HG03045 (cell line): ENCODE measurements around the gene PLPPR5.

Experiments used
- ATAC-seq: cut with Tn5 transposase; IDR thresholded peaks from one replicate; pipeline ENCODE4 v1.9.1; 2021; ENCODE audit warnings: mild to moderate bottlenecking, moderate library complexity; ENCODE audit not compliant: unreplicated experiment

The PLPPR5 gene

DNA sequence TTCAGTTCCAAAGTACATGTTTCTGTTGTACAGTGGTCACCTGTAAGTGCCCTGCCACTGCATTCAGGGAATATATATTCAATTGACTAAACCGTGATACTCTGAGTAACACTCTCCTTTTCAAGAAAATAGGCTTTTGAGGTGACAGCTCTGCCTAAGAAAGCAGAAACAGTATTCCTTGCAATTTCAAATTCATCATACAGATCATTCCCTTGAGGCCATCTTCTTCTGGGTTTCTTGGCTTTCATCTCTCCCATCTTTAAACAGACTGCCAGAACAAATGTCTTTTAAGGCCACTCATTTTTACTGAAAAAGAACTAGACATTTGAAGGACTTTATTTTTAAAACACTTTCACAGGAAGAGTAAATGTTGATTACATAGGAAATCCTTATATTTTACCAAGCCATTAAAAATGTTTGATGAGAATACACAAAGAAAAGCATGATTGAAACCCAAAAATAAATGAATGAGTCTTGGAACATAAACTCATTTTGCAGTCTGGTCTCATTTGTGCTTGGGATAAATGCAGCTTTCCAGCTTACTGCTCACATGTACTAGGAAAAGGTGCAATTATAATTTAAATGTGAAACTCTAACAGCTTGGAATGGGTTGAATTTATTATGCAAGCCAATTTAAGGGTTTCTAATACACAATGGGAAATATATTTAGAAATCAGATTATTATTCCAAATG is 34.7 kb downstream of the PLPPR5 start:
- no peak for ATAC-seq

DNA sequence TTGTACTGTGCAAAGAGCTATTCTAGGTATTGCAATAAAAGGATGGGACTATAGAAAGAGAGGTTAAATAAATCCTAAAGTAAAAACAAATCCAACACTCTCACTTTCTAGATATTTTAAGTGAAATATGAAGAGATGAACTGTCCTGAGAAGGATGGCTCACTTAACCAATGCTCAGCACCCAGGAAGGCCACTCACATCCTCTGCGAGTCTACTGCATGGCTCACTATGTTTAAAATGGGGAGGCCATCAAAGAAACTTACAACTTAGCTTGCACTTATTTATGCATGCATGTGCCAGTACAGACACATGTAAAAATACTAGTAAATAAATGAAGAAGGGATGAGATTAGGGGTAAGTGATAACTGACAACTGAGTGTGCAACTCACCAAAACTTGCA is 37.5 kb downstream of the PLPPR5 start:
- ATAC-seq = no peak

DNA sequence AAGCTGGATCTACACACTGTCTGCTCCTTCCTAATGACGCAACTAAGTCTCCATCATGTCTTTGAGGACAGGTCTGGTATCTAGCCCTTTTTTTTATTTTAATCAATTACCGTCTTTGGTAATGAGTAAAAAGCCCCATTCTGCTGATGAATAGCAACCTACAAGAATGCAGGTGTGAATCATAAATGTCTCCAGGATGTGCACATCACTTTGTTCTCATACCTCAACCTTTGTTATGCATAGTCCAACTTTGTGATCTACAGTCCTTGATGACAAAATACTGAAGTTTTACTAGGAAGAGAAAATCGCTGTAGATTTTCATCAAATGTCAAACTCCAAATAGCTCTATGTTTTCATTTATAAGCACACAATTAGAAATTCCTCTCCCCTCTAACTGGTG is 39.3 kb downstream of the PLPPR5 start:
- ATAC-seq = no peak

DNA sequence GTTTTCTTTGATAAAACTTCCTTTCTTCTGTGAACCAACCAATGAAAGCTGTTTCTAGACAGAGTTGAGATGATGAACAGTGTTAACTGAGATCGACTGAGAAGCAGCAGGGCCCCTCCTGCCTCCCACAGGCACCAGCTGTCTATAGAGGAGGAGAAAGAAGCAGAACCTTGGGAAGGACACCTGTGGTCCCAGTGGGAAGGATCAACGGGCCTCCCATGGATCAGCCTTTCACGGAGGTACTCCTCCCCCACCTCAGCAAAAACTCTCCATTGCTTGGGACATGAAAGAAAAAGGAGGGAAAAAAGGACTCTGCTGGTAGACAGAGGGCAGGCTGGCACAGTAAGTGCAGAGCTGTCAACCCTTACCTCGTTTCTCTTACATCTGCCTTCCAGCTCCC is 40.5 kb downstream of the PLPPR5 start:
- ATAC-seq = no peak

DNA sequence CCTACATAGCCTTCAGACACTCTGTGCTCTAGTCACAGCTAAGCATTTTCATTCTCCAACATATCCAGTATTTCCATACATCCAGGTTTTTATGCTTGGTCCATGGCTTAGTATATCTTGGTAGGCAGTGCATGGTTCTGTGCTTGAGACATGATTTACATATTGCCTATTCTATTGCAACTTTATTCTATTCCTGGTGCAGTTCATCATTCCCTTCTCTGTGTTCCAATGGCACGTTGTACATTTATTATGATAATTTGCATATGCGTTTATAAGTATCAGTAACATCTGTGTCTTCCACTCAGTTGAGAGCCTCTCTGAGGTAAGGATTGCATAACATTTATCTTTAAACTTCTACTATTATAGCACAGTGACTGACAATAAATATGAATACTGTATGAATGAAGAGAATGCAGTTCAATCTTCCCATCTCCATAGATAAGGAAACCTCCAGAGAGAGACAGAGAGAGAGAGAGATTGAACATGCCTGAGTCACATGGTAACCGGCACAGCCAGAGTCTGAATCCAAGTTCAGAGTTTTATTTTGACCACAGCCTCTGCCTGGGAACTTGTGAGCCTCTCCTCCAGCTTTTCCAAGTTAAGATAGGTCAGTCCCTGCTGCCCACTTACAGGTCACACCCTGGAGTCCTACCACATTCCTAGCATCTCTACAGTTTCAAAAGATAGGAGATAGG is 41.5 kb downstream of the PLPPR5 start:
- ATAC-seq = no peak

DNA sequence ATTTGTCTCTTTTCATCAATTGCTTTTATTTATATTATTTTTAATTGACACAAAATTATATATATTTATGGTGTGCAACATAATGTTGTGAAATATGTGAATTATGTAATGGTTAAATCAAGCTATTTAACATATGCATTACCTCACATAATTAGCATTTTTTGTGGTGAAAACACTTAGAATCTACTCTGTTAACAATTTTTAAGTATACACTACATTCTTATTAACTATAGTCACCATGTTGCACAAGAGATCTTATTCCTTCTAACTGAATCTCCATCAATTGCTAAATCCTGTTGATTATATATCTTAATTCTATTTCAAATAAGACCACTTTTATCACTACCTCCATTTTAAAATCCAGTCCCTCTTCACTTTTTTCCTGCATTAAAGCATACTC is 42.5 kb downstream of the PLPPR5 start:
- no peak for ATAC-seq

DNA sequence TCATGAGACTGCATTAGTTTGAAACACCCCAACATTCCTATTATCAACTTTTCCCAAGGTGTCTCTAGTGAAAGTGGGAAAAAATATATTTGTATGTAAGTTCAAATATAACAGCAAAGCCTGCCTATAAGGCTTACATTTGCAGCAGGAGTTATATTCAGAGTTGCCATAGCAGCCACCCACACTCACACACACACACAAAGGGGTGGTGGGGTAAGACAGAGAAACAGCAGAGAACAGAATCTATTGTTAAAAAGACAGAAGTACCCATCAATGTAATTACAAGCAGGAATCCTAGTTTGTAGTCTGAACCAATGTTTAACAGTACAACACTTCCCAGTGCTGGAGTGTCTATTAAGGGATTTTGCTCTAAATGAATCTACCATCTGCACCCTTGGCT is 55.0 kb downstream of the PLPPR5 start:
- ATAC-seq = no peak

DNA sequence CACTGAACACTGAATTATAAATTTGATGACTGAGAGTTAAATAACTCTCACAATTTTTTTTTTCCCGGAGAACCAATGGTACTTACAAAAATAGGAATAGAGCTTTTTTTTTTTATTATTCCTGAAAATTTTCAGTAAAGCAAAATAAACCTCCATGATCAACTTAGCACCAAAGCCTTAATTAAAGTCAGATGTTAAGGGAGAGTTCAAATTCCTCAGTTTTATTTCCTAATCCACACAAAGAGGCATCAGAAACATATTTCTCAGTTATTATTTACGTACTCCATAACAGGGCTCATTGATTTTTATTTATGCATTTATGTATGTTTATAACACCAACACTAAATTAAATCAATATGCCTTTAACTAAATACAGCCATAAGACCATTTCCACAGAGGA is 55.5 kb downstream of the PLPPR5 start:
- no peak for ATAC-seq

DNA sequence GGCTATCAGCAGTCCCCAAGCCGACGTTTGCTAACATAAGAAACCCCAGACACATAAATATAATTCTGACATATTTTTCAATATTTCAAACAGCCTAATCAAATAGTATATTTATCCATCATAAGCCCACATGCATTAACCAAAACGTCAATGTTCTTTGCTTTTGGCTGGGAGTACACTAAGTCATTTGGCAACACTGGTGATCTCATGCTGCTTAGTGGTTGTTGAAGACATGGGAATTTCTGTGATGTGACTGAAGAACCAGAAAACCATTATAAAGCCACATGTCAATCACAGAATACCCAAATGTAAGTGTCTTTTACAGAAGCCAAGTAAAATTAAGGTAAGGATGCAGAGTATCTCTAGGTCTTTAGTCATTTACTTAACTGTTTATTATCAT is 57.6 kb downstream of the PLPPR5 start:
- no peak for ATAC-seq

DNA sequence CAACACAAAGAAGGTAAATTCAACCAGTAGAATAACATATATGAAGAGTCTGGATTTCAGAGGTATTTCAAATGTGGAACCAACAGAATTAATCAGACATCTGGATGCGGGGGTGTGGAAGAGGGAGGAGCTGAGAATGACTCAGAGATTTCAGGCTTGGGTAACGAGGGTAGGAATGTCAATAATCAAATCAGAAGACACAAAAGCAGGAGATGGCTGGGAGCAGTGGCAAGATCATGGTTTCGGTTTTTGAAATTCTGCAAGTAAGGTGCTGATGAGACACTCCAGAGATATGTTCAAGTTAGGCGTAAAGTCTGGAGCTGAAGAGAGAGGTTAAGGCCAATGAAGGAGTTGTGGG is 64.0 kb downstream of the PLPPR5 start:
- ATAC-seq = no peak

DNA sequence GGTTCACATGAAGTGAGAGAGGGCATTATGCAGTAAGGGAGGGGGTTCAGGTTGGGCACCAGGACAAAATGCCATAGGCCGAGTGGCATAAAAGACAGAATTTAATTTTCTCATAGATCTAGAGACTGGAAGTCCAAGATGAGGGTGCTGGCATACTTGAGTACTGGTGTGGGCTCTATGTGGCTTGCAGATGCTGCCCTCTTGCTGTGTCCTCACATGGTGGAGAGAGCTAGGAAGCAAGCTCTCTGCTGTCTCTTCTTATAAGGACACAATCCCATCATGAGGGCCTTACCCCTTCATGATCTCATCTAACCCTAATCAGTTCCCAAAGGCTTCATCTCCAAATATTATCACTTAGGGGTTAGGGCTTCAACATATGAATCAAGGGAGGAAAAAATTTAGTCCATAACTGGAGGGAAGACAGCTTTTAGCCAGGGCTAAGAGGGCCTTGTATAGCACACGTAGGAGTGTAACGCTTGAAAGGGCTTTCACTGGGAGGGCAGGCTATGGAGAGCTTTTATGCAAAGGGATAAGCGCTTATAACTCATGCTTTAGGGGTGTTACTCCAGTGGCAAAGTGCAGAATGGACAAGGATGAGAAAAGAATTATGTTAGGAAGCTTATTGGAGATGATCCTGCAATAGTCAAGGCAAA is 64.5 kb downstream of the PLPPR5 start:
- no peak for ATAC-seq

DNA sequence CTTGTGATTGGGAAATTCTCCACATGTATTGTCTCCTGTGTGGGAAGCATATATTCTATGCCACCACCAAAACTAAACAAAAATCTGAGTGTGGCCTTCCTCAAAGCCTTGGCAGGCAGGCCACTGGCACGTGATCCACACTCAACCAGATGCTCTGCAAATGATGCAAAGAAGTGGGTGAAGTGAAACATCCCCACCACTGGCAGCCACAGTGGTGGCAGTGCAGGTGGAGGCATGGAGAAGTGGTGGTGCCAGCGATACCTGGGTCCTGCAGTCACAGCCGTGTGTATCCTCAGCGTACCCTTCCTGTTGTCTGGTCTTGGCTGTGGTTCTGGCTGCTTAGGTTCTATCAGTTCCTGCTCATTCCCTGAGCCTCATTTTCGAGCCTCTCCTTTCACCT is 65.2 kb downstream of the PLPPR5 start:
- ATAC-seq = no peak

DNA sequence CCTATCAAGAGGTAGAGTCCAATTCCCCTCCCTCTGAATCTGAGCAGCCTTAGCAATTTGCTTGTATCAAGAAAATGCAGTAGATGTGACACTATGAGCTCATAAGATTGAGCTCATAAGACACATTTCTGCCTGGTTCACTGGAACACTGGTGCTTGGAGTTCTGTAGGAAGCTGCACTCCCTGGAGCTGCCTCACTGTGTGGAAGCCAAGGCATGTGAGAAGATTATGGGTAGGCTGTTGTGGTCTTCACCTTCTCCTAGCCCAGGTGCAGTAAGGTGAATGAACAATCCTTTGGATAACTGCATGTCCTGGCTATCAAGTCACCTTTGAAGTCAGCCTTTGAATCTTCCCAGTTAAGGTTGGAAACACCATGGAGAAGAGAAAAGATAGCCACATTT is 67.3 kb downstream of the PLPPR5 start:
- ATAC-seq = no peak

DNA sequence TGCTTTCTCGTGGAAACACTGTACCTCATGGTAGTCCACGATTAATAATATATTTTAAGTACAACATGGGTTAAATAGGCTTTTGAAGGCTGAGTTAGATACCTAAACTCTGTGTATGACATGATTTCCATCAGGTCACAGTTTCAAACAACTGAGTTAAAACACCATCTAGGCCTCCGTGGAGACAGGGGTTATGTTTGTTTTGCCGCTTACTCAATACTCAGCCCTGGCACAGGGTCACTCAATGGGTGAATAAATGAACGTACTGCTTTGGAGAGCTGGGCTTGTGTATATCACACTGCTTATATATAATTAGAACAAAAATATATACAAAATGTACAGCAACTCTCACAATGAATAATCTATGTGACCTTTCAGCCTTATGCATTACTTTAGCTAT is 72.5 kb downstream of the PLPPR5 start:
- no peak for ATAC-seq

DNA sequence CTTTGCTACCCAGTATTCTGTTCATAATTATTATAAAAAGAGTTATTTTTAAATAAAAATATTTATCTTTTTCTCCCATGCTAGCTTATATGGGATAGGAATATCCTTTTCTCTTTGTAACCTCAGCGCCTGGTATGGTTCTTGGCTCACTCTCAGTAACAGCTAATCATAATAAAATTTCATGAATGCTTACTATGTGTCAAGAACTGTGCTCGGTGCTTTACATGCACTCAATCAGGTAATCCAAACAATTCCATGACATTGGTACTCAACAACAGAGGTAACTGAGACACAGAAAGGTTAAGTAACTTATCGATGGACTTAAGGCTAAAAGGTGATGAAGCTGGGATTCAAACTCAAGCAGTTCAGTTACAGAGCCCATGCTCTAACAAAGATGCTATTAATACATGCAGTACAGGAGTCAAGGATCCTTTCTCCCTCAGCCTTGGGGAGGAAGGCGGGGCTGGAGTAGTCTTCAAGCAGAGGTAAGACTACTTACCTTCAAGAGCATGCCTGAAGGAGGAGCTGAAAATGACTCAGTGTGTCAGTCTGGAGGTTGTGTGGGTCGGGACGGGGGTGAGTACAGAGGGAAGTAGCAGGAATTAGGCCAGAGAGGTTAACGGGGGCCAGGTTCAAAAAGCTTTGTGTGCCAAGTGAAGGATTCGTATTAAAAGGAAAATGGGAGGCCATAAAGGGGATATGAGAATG is 73.4 kb downstream of the PLPPR5 start:
- ATAC-seq = no peak

DNA sequence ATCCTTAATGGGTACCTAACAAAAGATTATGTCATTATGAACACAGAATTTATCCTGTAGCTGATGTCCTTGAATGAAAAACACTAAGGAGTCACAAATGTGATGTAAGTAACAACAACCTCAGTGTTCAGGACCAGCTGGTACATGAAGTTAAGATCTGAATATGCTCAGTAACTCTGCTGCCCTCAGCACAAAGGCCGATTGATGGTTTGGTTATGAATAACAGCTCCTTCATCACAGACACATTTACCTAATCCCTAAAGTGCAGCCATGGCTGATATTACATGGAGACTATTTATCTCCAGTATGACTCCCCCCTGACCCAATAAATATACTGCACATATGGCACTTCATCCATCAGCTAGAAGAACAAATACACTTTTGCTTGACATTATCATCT is 75.2 kb downstream of the PLPPR5 start:
- ATAC-seq = no peak

DNA sequence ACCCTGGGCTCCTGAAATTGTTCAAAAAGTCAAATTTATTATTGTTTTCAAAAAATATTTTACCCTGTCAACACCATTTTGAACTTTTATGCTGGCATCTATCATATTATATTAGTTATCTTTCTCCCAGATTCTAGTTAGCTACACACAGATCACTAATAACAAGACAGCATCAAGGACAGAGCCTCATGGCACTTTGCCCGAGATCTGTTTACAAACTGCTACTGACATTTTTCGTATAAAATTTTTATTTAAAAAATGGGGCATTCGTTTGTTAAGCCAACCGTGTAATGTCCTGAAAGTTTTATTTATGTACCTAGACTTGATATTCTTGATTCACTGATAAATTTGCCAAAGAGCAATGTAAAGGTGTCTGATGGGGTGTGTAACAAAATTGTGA is 78.1 kb downstream of the PLPPR5 start:
- no peak for ATAC-seq

DNA sequence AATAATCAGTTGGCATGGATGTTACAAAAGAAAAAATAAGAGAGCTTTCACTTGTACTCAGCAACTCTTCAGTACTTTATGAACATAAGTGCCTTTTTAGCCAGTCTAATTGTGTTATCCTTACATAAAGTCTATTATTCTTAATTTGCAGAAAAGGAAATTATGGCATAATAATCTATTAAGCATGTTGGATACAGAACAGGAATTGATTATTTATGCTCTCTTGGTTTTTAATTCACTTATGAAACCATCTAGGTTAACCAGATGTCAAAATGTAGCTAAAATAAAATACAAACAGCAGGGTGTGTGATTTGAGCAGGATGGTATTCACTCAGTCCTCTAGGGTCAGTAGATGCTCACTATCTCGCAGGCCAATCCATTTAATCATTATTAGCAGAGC is 79.7 kb downstream of the PLPPR5 start:
- ATAC-seq = no peak

DNA sequence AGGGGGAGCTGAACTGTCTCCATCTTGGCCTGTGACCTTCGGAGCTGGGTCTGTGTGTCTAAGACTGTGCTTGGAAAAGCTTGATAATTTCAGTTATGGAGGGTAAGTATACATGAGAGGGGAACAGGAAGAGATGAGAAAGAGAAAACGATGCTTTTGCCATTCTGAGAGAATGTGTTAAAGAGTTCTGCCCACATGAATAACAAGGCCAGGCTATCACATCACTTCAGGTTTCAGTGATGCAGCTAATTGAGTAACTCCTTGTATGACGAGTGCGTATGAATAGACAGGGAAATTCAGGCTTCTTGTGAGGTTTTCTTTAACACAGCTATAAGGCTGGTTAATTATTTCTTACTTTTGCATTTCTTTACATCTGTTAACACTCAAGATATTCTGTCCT is 81.0 kb downstream of the PLPPR5 start:
- ATAC-seq = no peak

DNA sequence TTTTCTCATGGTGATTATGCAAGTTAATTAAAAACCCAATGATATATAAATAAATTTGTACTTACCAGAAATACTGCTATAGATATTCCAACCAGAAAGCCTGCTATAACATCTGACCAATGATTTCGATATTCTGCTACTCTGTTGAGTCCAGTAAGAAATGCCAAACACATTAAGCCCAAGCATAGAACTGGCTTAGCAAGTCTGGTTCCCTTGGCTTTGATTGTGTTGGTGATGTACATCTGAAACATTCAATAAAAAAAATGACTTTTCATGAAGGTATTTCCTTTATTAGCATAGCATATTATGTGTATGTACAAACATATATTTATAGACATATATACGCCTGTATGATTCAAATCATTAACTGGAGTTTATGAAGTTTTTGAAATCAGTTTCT is 82.8 kb downstream of the PLPPR5 start:
- ATAC-seq = no peak

DNA sequence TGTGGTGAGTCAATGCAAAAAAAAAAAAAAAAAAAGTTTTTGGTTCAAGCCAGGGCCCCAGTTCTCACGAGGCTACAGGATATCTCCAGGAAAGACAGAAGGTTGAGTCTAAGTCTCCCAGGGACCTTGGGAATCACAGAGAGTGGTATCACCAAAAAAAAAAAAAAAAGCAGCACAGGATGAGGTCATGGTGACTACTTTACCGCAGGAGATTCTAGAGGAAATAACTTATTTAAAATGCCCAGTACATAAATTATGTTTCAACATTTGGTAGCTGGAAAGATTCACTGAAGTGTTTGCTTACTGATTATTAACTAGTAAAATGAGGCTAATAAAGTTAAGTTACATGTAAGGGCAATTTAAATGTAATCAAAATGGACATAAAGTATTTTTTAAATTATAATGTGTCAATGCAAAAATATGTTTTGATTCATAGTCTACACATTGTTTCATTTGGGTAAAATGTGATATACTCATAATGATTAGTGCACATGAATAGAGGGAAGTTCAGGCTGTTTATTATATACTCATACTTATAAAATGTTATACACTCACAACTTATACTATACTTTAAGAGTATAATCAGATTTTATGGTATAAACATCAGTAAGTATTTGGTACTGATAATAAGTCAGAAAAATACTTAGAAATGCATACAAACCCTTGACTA is 84.1 kb downstream of the PLPPR5 start:
- no peak for ATAC-seq
